SK-N-SH (cell line): Measurements from ENCODE around the gene SULT1E1. TPM values are rescaled to one million over a fixed set of nuclear protein-coding genes. Genes with fewer than 3 reads are reported as not detected.

Experiments used
- CTCF ChIA-PET: fragments of 300-600, 350-600 bp; formaldehyde crosslinking; extraction: SDS; loops from one replicate; lab custom pipeline; 2021; lab: Yijun Ruan, JAX
- POLR2A ChIA-PET: fragments of 350-600 bp; sonication (Branson Sonifier 250); formaldehyde crosslinking; extraction: SDS; loops from one replicate; lab custom pipeline; 2020; ENCODE audit warnings: antibody characterized with exemption, inconsistent platforms; lab: Yijun Ruan, JAX
- DNase-seq: peaks from one replicate; pipeline ENCODE4 v3.0.0; 2012
- H2AFZ ChIP-seq: fragments of 200-600 bp; sonication (generic); 2 replicates; pipeline ENCODE4 v1.8.1; 2016; ENCODE audit warnings: antibody characterized with exemption, mild to moderate bottlenecking, low read depth
- H3F3A ChIP-seq: fragments of 200-600 bp; sonication (generic); replicated peaks from 2 replicates; pipeline ENCODE3; 2016; ENCODE audit warnings: antibody characterized with exemption, mild to moderate bottlenecking; ENCODE audit not compliant: insufficient read depth
- H3K27ac ChIP-seq, 2 experiments: fragments of 200-500 bp in 1 of 2; fragments of 200-600 bp in 1 of 2; sonication (Bioruptor generic) in 1 of 2; sonication (generic), shearing (Covaris generic) in 1 of 2; 2 replicates each; pipeline versions ENCODE4 v1.5.1 to v1.6.1; 2014 to 2016; ENCODE audit warnings: low read depth in 2 of 2, inconsistent platforms in 1 of 2, low read length in 1 of 2, mild to moderate bottlenecking in 1 of 2, mixed read lengths in 1 of 2
- H3K27me3 ChIP-seq: fragments of 200-600 bp; sonication (generic), shearing (Covaris generic); 2 replicates; pipeline ENCODE4 v1.6.1; 2016; ENCODE audit warnings: mixed run types; ENCODE audit not compliant: insufficient read depth
- H3K36me3 ChIP-seq, 2 experiments: fragments of 200-500 bp in 1 of 2; fragments of 200-600 bp in 1 of 2; sonication (Bioruptor generic) in 1 of 2; sonication (generic) in 1 of 2; replicated peaks in 1 of 2; 2 replicates each; pipeline versions ENCODE3 to v1.5.1; 2014 to 2016; ENCODE audit warnings: low read length in 1 of 2, mild to moderate bottlenecking in 1 of 2; ENCODE audit not compliant: insufficient read depth in 2 of 2, control insufficient read depth in 1 of 2
- H3K4me1 ChIP-seq, 2 experiments: fragments of 200-500 bp in 1 of 2; fragments of 200-600 bp in 1 of 2; sonication (Bioruptor generic) in 1 of 2; sonication (generic), shearing (Covaris generic) in 1 of 2; 2 replicates each; pipeline versions ENCODE4 v1.5.1 to v1.6.1; 2014 to 2016; ENCODE audit warnings: low read depth in 1 of 2, low read length in 1 of 2, mixed run types in 1 of 2; ENCODE audit not compliant: insufficient read depth in 2 of 2, control insufficient read depth in 1 of 2
- H3K4me2 ChIP-seq: fragments of 200-600 bp; sonication (generic), shearing (Covaris generic); 2 replicates; pipeline ENCODE4 v1.6.1; 2017; ENCODE audit warnings: mixed run types
- H3K4me3 ChIP-seq, 2 experiments: fragments of 200-500 bp in 1 of 2; fragments of 200-600 bp in 1 of 2; sonication (Bioruptor generic) in 1 of 2; sonication (generic), shearing (Covaris generic) in 1 of 2; 2 replicates each; pipeline versions ENCODE4 v1.5.1 to v1.8.1; 2014 to 2016; ENCODE audit warnings: low read depth in 2 of 2, inconsistent platforms in 1 of 2, low read length in 1 of 2, mild to moderate bottlenecking in 1 of 2, mixed read lengths in 1 of 2, moderate library complexity in 1 of 2
- H3K79me2 ChIP-seq: fragments of 200-600 bp; sonication (generic); 2 replicates; pipeline ENCODE4 v1.8.1; 2017; ENCODE audit warnings: mild to moderate bottlenecking; ENCODE audit not compliant: insufficient read depth
- H3K9ac ChIP-seq: fragments of 200-600 bp; sonication (generic); 2 replicates; pipeline ENCODE4 v1.6.1; 2017; ENCODE audit warnings: mixed run types
- H3K9me2 ChIP-seq: fragments of 200-600 bp; sonication (generic); 2 replicates; pipeline ENCODE4 v1.6.1; 2017; ENCODE audit warnings: mixed run types
- H3K9me3 ChIP-seq: fragments of 200-600 bp; sonication (generic); 2 replicates; pipeline ENCODE4 v1.6.1; 2017; ENCODE audit warnings: mixed run types, mild to moderate bottlenecking, moderate library complexity
- H4K20me1 ChIP-seq: fragments of 200-600 bp; sonication (generic); 2 replicates; pipeline ENCODE4 v1.6.1; 2017; ENCODE audit warnings: mild to moderate bottlenecking, mixed run types; ENCODE audit not compliant: insufficient read depth
- ELF1 ChIP-seq: IDR thresholded peaks from 2 replicates; pipeline ENCODE4 v1.4.0; 2012
- EP300 ChIP-seq, 2 experiments: IDR thresholded peaks; 2 replicates each; pipeline versions ENCODE4 v1.4.0 to v1.6.1; 2012; ENCODE audit warnings: borderline replicate concordance in 1 of 2, low read depth in 1 of 2, low read length in 1 of 2
- EZH2phosphoT487 ChIP-seq: fragments of 200-600 bp; sonication (generic); IDR thresholded peaks from 2 replicates; pipeline ENCODE4 v1.6.1; 2017; ENCODE audit warnings: low read depth, mixed run types, mild to moderate bottlenecking, antibody characterized with exemption, moderate library complexity, borderline replicate concordance
- FOXJ3 ChIP-seq: sonication (generic); formaldehyde crosslinking; IDR thresholded peaks from 2 replicates; pipeline ENCODE4 v1.5.1; 2020; ENCODE audit warnings: mild to moderate bottlenecking, missing genetic modification reagents
- FOXM1 ChIP-seq: IDR thresholded peaks from 2 replicates; pipeline ENCODE4 v1.4.0; 2012; ENCODE audit warnings: low read depth, mild to moderate bottlenecking
- GATA2 ChIP-seq: sonication (generic); formaldehyde crosslinking; IDR thresholded peaks from 2 replicates; pipeline ENCODE4 v1.5.0; 2020; ENCODE audit warnings: mild to moderate bottlenecking, missing genetic modification reagents
- MEF2A ChIP-seq: IDR thresholded peaks from 2 replicates; pipeline ENCODE4 v1.4.0; 2012; ENCODE audit warnings: low read depth, borderline replicate concordance
- POLR2AphosphoS5 ChIP-seq: IDR thresholded peaks from 2 replicates; pipeline ENCODE4 v1.6.1; 2012; ENCODE audit warnings: low read depth, low read length
- RCOR1 ChIP-seq: fragments of 150-350 bp; IDR thresholded peaks from 2 replicates; pipeline ENCODE4 v1.6.1; 2017; ENCODE audit warnings: antibody characterized with exemption, low read length
- RFX5 ChIP-seq: IDR thresholded peaks from 2 replicates; pipeline ENCODE4 v1.6.1; 2012; ENCODE audit warnings: mild to moderate bottlenecking, improper control_type of control experiment, low read length
- RXRA ChIP-seq: IDR thresholded peaks from 2 replicates; pipeline ENCODE4 v1.4.0; 2012; ENCODE audit warnings: low read depth, mild to moderate bottlenecking, borderline replicate concordance
- SIN3A ChIP-seq: IDR thresholded peaks from 2 replicates; pipeline ENCODE4 v1.6.1; 2012; ENCODE audit warnings: low read depth, mild to moderate bottlenecking, low read length, moderate library complexity, borderline replicate concordance
- polyA plus RNA-seq, 3 experiments: library from polyadenylated mRNA; depleted of rRNA; stranded (reverse); fragments of >200 nt; gene quantifications; 2 replicates each; pipeline ENCODE4 v1.2.3, GENCODE V29; 2012
- TF ChIP-seq, protein P1 (sequence below): IDR thresholded peaks from 2 replicates; pipeline ENCODE4; 2012
- TF ChIP-seq, protein P2 (sequence below): IDR thresholded peaks from 2 replicates; pipeline ENCODE4 v1.6.1; 2012; ENCODE audit warnings: mild to moderate bottlenecking, low read depth, low read length, moderate library complexity
- TF ChIP-seq, protein P3 (sequence below): fragments of 200-600 bp; sonication (generic); IDR thresholded peaks from 2 replicates; pipeline ENCODE4 v1.6.1; 2017; ENCODE audit warnings: antibody characterized with exemption, mild to moderate bottlenecking, moderate library complexity
- TF ChIP-seq, protein P4 (sequence below): fragments of 150-350 bp; IDR thresholded peaks from 2 replicates; pipeline ENCODE4 v1.6.1; 2016; ENCODE audit warnings: mild to moderate bottlenecking, low read depth, low read length

SULT1E1 gene
- polyA plus RNA-seq, 1 of the 3 experiments (the other 2 are of a cell fraction), result 13.7 TPM

GRCh38 chr4:69888336-69888735 lies 28.4 kb upstream of the SULT1E1 start:
- H3K27me3 ChIP-seq, result no peaks in the 10 kb centered on the region
- no peaks in the 10 kb centered on the region for H3K9me2 ChIP-seq
- no peak overlapping the region for H3K4me3 ChIP-seq
- H3K79me2 ChIP-seq, result no peaks in the 10 kb centered on the region; the same call in 1 of the 2 replicates
- no peaks in the 10 kb centered on the region for H3K36me3 ChIP-seq
- POLR2A ChIA-PET, result no interaction called here
- no peak overlapping the region for H3K27ac ChIP-seq
- no peak for TF ChIP-seq GATA2 (CRISPR knock-in tag)
- TF ChIP-seq, protein P1, sequence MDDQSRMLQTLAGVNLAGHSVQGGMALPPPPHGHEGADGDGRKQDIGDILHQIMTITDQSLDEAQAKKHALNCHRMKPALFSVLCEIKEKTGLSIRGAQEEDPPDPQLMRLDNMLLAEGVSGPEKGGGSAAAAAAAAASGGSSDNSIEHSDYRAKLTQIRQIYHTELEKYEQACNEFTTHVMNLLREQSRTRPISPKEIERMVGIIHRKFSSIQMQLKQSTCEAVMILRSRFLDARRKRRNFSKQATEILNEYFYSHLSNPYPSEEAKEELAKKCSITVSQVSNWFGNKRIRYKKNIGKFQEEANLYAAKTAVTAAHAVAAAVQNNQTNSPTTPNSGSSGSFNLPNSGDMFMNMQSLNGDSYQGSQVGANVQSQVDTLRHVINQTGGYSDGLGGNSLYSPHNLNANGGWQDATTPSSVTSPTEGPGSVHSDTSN, result no peak
- TF ChIP-seq RXRA, result no peak
- TF ChIP-seq EP300 (IDR thresholded peaks at IDR 0.05; ENCODE audit: borderline replicate concordance in 1 of 2, low read depth in 1 of 2, low read length in 1 of 2), result no peak
- no peak for TF ChIP-seq RCOR1
- TF ChIP-seq POLR2AphosphoS5, result no peak
- TF ChIP-seq, protein P2, sequence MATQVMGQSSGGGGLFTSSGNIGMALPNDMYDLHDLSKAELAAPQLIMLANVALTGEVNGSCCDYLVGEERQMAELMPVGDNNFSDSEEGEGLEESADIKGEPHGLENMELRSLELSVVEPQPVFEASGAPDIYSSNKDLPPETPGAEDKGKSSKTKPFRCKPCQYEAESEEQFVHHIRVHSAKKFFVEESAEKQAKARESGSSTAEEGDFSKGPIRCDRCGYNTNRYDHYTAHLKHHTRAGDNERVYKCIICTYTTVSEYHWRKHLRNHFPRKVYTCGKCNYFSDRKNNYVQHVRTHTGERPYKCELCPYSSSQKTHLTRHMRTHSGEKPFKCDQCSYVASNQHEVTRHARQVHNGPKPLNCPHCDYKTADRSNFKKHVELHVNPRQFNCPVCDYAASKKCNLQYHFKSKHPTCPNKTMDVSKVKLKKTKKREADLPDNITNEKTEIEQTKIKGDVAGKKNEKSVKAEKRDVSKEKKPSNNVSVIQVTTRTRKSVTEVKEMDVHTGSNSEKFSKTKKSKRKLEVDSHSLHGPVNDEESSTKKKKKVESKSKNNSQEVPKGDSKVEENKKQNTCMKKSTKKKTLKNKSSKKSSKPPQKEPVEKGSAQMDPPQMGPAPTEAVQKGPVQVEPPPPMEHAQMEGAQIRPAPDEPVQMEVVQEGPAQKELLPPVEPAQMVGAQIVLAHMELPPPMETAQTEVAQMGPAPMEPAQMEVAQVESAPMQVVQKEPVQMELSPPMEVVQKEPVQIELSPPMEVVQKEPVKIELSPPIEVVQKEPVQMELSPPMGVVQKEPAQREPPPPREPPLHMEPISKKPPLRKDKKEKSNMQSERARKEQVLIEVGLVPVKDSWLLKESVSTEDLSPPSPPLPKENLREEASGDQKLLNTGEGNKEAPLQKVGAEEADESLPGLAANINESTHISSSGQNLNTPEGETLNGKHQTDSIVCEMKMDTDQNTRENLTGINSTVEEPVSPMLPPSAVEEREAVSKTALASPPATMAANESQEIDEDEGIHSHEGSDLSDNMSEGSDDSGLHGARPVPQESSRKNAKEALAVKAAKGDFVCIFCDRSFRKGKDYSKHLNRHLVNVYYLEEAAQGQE, result no peak
- TF ChIP-seq, protein P3, sequence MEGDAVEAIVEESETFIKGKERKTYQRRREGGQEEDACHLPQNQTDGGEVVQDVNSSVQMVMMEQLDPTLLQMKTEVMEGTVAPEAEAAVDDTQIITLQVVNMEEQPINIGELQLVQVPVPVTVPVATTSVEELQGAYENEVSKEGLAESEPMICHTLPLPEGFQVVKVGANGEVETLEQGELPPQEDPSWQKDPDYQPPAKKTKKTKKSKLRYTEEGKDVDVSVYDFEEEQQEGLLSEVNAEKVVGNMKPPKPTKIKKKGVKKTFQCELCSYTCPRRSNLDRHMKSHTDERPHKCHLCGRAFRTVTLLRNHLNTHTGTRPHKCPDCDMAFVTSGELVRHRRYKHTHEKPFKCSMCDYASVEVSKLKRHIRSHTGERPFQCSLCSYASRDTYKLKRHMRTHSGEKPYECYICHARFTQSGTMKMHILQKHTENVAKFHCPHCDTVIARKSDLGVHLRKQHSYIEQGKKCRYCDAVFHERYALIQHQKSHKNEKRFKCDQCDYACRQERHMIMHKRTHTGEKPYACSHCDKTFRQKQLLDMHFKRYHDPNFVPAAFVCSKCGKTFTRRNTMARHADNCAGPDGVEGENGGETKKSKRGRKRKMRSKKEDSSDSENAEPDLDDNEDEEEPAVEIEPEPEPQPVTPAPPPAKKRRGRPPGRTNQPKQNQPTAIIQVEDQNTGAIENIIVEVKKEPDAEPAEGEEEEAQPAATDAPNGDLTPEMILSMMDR, result no peak
- TF ChIP-seq FOXJ3 (CRISPR knock-in tag), result no peak
- TF ChIP-seq FOXM1, result no peak
- no peak for TF ChIP-seq SIN3A
- TF ChIP-seq, protein P4, sequence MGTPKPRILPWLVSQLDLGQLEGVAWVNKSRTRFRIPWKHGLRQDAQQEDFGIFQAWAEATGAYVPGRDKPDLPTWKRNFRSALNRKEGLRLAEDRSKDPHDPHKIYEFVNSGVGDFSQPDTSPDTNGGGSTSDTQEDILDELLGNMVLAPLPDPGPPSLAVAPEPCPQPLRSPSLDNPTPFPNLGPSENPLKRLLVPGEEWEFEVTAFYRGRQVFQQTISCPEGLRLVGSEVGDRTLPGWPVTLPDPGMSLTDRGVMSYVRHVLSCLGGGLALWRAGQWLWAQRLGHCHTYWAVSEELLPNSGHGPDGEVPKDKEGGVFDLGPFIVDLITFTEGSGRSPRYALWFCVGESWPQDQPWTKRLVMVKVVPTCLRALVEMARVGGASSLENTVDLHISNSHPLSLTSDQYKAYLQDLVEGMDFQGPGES, result no peak
- TF ChIP-seq RFX5, result no peak
- TF ChIP-seq MEF2A, result no peak
- no peak for TF ChIP-seq EZH2phosphoT487
- no peak for TF ChIP-seq ELF1
- TF ChIP-seq, all 33 proteins: peak for 0
- no peak for DNase-seq
- CTCF ChIA-PET, result no interaction called here
- no peaks in the 10 kb centered on the region for H3K4me1 ChIP-seq
- H3K9me3 ChIP-seq, result no peaks in the 10 kb centered on the region
- H3K9ac ChIP-seq, result no peak overlapping the region
- H3K4me2 ChIP-seq, result no peak overlapping the region
- H4K20me1 ChIP-seq, result no peaks in the 10 kb centered on the region
- no peak overlapping the region for H2AFZ ChIP-seq
- H3F3A ChIP-seq, result no peaks in the 10 kb centered on the region
